NCI-H2107 treated with DMSO at 0.1 percent for 48 hours (cell line): ENCODE measurements around the gene DHX58.

Experiments used
- DNase-seq: peaks from one replicate; lab custom pipeline; 2025; ENCODE audit not compliant: unreplicated experiment; lab: John Stamatoyannopoulos, UW

The DHX58 gene

GRCh38 chr17:42087736-42088705 is 24.5 kb downstream of the DHX58 start:
- DNase-seq: no peak

- DNase-seq: no peak
Observed at GRCh38 chr17:42087042-42087701, 25.3 kb downstream of the DHX58 start.

GRCh38 chr17:42081516-42082129 is 30.9 kb downstream of the DHX58 start:
- DNase-seq: no peak

- no peak for DNase-seq
Observed at GRCh38 chr17:42079541-42079940, 33.0 kb downstream of the DHX58 start.

- DNase-seq: no peak
Observed at GRCh38 chr17:42078396-42079043, 34.0 kb downstream of the DHX58 start.

- no peak for DNase-seq
Observed at GRCh38 chr17:42077755-42078154, 34.8 kb downstream of the DHX58 start.

GRCh38 chr17:42076797-42077559 is 35.5 kb downstream of the DHX58 start:
- no peak for DNase-seq

- DNase-seq: no peak
Observed at GRCh38 chr17:42075789-42076188, 36.7 kb downstream of the DHX58 start.

- DNase-seq: no peak
Observed at GRCh38 chr17:42072323-42073187, 40.0 kb downstream of the DHX58 start.

GRCh38 chr17:42071810-42072209 is 40.7 kb downstream of the DHX58 start:
- DNase-seq: no peak

- no peak for DNase-seq
Observed at GRCh38 chr17:42068979-42069378, 43.5 kb downstream of the DHX58 start.

GRCh38 chr17:42067371-42068091 is 45.0 kb downstream of the DHX58 start:
- no peak for DNase-seq

GRCh38 chr17:42065201-42065600 is 47.3 kb downstream of the DHX58 start:
- DNase-seq: no peak

GRCh38 chr17:42062681-42063080 is 49.8 kb downstream of the DHX58 start:
- no peak for DNase-seq

GRCh38 chr17:42061646-42062487 is 50.6 kb downstream of the DHX58 start:
- DNase-seq: no peak

GRCh38 chr17:42060231-42060630 is 52.3 kb downstream of the DHX58 start:
- no peak for DNase-seq

GRCh38 chr17:42059815-42060214 is 52.7 kb downstream of the DHX58 start:
- DNase-seq: no peak

GRCh38 chr17:42058063-42058462 is 54.5 kb downstream of the DHX58 start:
- DNase-seq: no peak
